OCI-M1 (cell line): ENCODE data around the gene GNG8.

Experiments
- DNase-seq: peaks from one replicate; lab custom pipeline; 2025; lab: John Stamatoyannopoulos, UW

GNG8 gene

DNA sequence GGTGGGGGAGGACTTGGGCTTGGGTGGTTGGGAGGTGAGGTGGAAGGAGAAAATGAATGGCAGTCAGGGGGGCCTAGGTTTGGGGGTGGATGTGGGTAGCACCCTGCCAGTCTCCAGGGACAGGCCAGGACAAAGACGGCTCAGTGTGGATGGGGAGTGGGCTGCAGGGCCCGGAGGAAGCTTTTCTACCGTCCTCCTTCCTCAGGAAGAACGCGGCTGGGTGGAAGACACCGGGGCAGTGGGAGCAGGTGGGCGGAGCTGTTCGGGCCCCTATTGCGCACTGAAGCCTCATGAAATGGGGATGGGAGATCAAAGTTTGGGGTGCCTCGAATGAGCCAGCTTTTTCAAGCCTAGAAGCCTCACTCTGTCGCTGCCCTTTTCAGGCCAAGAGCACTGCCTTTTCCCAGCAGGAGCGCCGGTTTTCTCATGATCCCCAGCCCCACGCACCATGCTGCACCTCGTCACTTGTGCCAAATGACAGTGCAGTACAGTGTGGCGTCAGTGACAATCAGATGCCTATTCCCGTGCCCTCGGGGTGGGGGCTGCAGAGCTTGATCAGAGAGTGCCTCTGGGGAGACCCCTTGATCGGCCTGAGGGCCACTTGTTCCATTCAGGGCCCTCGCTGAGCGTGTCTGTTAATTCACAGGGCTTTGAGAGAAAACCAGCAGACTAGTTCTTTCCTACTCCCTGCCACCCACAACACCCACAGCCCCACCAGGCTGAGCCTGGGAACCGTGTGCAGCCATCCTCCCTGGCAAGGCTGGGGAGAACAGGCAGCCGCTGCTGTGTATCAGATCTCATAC lies 33.4 kb downstream of the GNG8 start:
- DNase-seq = no peak

- DNase-seq = peak; percentile 57
Observed at GRCh38 chr19:46601318-46602224, 34.4 kb downstream of the GNG8 start, which contains the start of gene CALM3. Gene CALM3 (plus strand): TSS chr19:46601330. CDS start chr19:46601435, 105 bp downstream.

- DNase-seq = peak; percentile 99
Observed at GRCh38 chr19:46600384-46601317, 35.4 kb downstream of the GNG8 start.

- DNase-seq = no peak
Observed at GRCh38 chr19:46599716-46600373, 36.2 kb downstream of the GNG8 start.

DNA sequence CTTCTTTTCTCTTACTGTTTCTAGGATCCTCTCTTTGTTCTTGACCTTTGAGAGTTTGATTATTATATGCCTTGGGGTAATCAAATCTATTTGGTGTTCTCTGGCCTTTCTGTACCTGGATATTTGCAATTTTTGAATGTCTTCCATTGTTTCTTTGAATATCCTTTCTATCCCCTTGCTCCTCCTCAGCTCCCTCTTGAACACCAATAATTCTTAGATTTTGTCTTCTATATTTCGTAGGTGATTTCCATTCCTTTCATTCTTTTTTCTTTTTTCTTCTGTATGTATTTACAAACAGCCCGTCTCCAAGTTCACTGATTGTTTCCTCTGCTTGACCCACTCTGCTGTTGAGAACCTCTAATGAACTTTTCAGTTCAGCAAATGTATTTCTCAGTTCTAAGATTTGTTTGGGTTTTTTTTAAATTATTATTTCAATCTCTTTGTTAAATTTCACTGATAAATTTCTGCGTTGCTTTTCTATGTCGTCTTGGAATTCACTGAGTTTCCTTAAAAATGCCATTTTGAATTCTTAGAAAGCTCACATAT lies 37.6 kb downstream of the GNG8 start:
- no peak for DNase-seq

DNA sequence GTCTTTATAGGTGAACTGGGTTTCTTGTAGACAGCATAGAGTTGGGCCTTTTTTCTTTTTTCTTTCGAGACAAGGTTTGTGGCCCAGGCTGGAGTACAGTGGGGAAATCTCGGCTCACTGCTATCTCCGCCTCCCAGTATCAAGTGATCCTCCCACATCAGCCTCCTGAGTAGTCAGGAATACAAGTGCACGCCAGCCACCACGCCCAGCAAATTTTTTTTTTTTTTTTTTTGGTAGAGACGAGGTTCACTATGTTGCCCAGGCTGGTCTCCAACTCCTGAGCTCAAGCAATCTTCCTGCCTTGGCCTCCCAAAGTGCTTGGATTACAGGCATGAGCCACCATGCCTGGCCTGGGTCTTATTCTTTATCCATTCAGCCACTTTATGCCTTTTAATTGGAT lies 40.0 kb downstream of the GNG8 start:
- peak; percentile 28 for DNase-seq

GRCh38 chr19:46591870-46592269 lies 44.1 kb downstream of the GNG8 start:
- DNase-seq = no peak

- DNase-seq = no peak
Observed at GRCh38 chr19:46591254-46591653, 44.7 kb downstream of the GNG8 start.

GRCh38 chr19:46587861-46588260 lies 48.1 kb downstream of the GNG8 start:
- no peak for DNase-seq

GRCh38 chr19:46586294-46586693 lies 49.7 kb downstream of the GNG8 start:
- peak; percentile 41 for DNase-seq

DNA sequence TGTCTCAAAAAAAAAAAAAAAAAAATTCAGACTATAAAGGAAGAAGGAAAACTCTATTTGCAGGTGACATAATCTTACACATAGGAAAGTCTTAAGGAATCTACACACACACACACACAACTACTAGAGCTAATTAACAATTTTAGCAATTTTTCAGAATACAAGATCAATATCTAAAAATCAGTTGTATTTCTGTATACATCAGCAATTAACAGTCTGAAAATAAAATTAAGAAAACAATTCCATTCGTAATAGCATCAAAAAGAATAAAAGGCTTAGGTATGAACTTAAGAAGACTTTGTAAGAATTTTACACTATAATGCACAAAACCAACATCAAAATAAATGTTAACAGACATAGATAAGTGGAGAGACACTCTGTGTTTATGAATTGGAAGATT lies 50.5 kb downstream of the GNG8 start:
- no peak for DNase-seq
